Stimulated activated CD8-positive, alpha-beta memory T cell treated with anti-CD3 and anti-CD28 coated beads, Interleukin-15, amount 100 ng/mL, for 1 hour (primary cell): ENCODE measurements around the gene SSBP2.
"Not testable (repeated sequence)": the region's sequence is repeated elsewhere in the genome, so short reads cannot be mapped to it uniquely, and the experiment has no call there.

ENCODE experiments used
- DNase-seq: peaks from one replicate; pipeline ENCODE4 v3.0.0-alpha.2; 2020; ENCODE audit warnings: low read depth

Gene SSBP2

DNA sequence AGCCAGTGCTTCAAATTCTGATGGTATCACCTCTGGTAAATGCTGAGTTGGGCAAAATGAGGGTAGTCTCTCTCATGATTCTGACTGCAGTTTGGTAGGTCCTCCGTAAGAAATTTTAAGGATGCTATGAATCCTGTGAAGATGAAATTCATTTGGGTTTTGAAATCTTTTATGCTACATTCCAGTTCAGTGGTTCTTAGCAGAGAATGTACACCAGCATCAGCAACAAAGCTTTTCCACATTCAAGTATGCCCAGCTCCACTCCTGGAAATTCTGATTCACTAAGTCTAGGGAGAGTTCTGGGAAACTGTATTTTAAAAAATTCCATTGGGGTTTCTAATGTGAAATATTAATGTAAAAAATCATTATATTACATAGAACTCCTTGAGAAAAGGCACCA lies 323.3 kb downstream of the SSBP2 start:
- no peak for DNase-seq

- DNase-seq: no peak
These were observed 324.4 kb downstream of the SSBP2 start for GRCh38 chr5:81426359-81427030.

DNA sequence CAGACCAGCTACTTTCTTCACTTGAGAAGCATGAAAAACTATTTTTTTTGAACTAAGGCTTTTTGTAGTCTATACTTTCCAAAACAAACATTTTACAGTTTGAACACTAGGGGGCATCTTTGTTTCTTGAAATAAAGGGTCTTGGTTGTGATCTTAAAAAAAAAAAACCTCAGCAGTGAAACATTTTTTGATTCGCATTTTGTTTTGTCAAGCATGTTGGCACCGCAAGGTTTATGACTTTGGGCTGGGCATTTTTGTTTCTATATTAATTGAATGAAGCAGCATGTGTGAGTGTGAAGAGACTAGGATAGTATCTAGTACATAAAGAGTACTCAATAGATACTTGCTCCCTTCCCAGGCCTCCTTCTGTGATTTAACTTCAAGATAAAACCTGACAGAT lies 325.3 kb downstream of the SSBP2 start:
- no peak for DNase-seq

DNA sequence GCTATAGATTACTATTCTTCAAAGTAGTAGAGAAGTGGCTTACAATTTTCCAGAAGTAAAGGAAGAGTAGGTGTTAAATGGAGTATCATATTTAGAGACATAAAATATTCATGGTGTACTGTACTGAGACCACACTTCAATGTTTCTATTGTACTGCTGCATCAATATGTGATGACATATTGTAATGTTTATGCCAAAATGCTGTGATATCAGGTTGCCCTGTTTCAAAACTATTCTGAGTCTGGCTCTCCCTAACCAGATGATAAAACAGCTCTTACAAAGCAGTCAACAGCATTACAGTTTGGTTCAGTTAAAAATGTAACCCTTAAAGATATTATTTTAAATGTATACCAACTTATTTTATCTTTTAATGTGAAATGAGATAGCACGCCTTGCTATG lies 326.2 kb downstream of the SSBP2 start:
- DNase-seq: no peak

GRCh38 chr5:81422671-81423070 lies 328.2 kb downstream of the SSBP2 start:
- DNase-seq: no peak

- DNase-seq: no peak
These were observed 330.7 kb downstream of the SSBP2 start for GRCh38 chr5:81420039-81420667.

GRCh38 chr5:81418606-81419005 lies 332.3 kb downstream of the SSBP2 start:
- DNase-seq: no peak

DNA sequence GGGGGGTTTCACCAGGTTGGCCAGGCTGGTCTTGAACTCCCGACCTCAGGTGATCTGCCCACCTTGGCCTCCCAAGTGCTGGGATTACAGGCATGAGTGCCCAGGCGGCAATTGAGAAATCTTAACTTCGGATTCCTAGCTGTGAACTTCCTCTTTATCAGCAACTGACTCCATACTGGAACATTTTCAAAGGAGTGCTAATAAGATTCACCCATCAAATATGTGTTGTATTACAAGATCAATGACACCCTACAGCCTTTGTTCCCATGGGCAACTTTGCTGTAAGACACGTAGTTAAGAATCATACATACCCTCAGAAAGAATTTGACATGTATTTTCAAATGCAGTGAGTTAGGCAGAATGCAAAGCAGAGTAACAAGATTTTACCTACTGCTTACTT lies 333.8 kb downstream of the SSBP2 start:
- no peak for DNase-seq

GRCh38 chr5:81409896-81410295 lies 341.0 kb downstream of the SSBP2 start:
- no peak for DNase-seq

DNA sequence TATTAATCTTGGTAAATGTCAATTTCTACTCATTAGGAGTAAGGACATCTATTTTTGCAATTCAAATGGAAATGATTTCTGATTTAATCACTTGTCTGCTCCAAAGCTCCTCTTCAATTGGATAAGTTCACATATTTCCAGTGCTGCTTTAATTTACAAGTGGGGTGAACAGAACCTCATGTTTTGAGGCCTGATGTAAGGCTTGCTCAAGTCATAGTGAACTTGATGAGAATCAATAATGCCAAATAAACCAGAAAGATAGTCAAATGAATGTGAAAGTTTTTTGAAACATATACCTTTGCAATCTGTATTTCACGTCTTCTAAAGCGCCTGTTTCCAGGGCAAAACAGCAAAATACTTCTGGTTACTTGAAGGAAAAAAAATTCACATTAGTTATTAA lies 341.5 kb downstream of the SSBP2 start:
- DNase-seq: no peak

DNA sequence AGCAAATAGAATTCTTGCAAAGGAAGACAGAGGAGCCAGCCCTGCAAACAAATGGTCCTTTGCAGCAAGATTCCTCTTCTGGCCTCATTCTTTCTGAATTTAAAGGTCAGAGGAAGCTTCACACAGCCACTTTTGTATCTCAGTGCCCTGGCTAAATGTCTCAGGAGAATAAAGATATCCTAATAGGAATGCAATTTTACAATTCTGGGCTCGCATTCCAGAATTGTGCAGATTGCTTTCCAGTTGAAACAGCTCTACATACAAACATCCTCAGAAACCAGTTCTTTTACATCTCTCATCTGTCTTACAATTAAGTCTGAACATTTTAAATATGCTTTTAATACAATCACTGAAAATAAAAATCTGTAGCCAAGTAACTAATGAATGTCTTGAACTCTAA lies 342.4 kb downstream of the SSBP2 start:
- DNase-seq: no peak

DNA sequence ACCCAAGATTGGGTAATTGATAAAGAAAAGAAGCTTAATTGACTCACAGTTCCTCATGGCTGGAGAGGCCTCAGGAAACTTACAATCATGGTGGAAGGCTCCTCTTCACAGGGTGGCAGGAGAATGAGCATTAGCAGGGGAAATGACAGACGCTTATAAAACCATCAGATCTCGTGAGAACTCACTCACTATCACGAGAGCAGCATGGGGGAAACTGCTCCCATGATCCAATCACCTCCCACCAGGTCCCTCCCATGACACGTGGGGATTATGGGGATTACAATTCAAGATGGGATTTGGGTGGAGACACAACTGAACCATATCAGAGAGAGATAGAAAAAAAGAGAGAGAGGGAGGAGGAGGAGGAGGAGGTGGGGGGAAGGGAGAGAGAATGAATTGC lies 343.1 kb downstream of the SSBP2 start:
- DNase-seq: not testable (repeated sequence)

GRCh38 chr5:81405126-81405891 lies 345.6 kb downstream of the SSBP2 start:
- no peak for DNase-seq

DNA sequence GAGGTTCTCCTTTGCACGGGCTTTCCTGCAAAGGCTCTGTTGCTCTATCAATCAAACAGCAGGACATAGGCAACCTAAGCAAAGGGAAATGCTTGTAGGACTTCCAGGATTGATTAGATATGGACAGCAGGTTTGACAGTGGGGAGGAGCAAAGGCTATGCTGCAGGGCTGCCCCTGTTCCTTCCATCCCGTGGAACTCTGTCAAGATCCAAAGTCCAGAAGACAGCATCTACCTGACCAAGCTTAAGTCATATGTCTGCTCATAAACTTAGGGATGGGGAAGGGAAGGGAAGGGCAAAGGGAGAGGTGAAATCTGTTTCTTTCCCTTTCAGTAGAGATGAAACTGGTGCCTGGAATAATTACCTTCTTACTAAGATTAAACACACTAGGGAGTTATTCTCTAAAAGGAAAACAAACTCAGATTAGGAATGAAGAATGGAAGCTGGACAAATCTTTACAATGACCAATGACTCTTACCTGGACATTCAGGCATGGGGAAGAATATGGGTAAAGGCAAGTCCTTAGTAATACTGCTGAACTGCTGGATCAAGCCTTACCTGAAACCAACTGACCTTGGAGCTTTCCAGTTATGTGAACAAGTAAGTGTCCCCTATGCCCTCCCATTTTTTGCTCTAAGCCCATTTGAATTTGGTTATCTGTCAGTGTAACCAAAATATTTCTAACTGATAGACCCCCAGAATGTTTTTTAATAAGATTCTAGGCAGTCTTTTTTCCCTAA lies 348.5 kb downstream of the SSBP2 start:
- DNase-seq: no peak

GRCh38 chr5:81401266-81401665 lies 349.6 kb downstream of the SSBP2 start:
- no peak for DNase-seq

DNA sequence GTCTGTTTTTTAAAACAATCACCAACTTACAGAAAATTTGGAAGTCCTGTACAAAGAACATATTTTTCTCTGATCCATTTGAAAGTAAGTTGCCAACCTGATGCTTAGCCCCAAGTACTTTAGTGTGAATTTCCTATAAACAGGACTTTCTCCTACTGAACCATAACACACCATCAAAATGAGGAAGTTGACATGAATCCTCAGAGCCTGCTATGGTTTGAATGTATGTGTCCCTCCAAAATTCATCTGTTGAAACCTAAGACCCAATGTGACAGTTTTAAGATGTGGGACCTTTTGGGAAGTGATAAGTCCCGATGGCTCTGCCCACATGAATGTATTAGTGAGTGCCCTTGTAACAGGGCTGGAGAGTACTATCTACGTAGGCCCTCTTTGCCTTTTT lies 350.5 kb downstream of the SSBP2 start:
- no peak for DNase-seq

- DNase-seq: no peak
These were observed 352.2 kb downstream of the SSBP2 start for GRCh38 chr5:81398741-81399140.

DNA sequence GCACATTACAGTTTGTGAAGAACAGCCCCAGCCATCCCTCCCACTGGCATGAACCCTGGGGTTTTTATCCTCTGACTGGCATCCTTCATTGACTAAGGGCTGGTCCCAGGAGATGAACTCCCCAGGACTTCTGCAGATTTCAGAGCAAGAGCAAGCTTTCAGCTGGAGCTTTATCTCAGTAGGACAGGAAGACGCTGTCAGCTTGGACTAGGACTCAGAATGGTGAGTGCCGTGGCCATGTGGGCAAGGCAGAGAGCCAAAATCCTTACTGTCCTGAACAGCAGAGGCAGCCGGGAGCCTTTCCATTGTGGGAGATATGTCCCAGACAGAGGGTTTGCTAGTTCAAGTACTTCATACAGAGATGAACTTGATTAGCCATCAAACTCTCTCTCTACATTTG lies 353.7 kb downstream of the SSBP2 start:
- no peak for DNase-seq

DNA sequence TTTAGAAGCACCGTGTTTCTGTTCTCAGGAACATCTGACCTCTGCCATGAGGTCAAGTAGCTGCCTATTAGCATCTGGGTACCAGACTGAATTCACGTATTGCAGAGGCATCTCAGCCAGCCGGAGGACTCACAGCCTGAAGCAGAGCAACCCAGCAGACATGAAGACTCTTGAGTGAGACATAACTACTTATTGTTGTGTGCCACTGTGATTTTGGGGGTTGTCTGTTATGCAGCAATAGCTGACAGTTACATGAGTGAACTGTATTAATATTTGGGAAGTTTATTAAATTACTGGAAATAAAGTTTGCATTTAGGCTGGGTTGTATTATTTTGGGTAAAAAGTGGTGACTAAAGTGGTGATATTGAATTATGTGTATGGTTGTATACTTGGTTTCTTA lies 355.6 kb downstream of the SSBP2 start:
- DNase-seq: no peak

- no peak for DNase-seq
These were observed 356.8 kb downstream of the SSBP2 start, which contains the start of gene ACOT12 for GRCh38 chr5:81393783-81394718. TSS of gene ACOT12 (minus strand) at chr5:81394134. CDS start at chr5:81394114, 20 bp downstream.

- DNase-seq: no peak
These were observed 357.5 kb downstream of the SSBP2 start for GRCh38 chr5:81393430-81393782.

GRCh38 chr5:81389025-81389424 lies 361.9 kb downstream of the SSBP2 start:
- no peak for DNase-seq
